Measurements from ENCODE around the gene SCN3A. TPM values are rescaled to one million over a fixed set of nuclear protein-coding genes. Genes with fewer than 3 reads are reported as not detected.

The SCN3A gene
- total and polyA plus RNA-seq, 4 donors = 0.06 to 2.3 (median 0.43) TPM

DNA sequence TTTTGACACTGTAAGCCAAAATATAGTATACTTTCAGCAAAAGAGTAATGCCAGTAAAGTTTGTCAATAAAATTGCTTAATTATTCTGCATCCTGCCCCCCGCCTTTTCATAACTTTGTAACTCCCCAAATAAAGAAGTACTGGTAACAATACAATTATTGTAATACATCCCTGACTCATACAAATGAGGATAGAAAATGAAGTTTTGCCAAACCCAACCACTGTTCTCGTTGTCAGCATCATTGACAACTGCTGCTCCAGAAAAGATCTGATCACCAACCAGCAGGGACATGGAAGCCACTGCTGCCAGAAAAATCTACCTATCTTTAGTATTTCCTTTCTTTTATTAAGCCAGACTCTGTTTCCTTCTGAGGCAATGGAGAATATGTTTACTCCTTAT lies 27.1 kb downstream of the SCN3A start:
- ATAC-seq (ENCODE audit: insufficient read depth, low FRiP score) (no peak), DNase-seq (no peak)
- Histone ChIP-seq H3K36me3 (ENCODE audit: control insufficient read depth in 4 of 4, insufficient read depth in 4 of 4, low read length in 4 of 4) (no peaks in the 10 kb centered on the region), H3K4me1 (ENCODE audit: control insufficient read depth in 5 of 5, insufficient read depth in 5 of 5, low read length in 5 of 5) (no peaks in the 10 kb centered on the region), H3K9ac (ENCODE audit: insufficient read depth in 1 of 2, low read length in 2 of 2) (no peak overlapping the region), H3K27me3 (ENCODE audit: control insufficient read depth in 3 of 3, insufficient read depth in 3 of 3, low read length in 2 of 3) (no peaks in the 10 kb centered on the region), H3K27ac (ENCODE audit: low read depth in 1 of 2, low read length in 1 of 2) (no peak overlapping the region), H3K4me3 (no peak overlapping the region), H3K9me3 (ENCODE audit: control insufficient read depth in 4 of 4, insufficient read depth in 3 of 4, low read length in 3 of 4) (no peaks in the 10 kb centered on the region)
- TF ChIP-seq, protein P1, sequence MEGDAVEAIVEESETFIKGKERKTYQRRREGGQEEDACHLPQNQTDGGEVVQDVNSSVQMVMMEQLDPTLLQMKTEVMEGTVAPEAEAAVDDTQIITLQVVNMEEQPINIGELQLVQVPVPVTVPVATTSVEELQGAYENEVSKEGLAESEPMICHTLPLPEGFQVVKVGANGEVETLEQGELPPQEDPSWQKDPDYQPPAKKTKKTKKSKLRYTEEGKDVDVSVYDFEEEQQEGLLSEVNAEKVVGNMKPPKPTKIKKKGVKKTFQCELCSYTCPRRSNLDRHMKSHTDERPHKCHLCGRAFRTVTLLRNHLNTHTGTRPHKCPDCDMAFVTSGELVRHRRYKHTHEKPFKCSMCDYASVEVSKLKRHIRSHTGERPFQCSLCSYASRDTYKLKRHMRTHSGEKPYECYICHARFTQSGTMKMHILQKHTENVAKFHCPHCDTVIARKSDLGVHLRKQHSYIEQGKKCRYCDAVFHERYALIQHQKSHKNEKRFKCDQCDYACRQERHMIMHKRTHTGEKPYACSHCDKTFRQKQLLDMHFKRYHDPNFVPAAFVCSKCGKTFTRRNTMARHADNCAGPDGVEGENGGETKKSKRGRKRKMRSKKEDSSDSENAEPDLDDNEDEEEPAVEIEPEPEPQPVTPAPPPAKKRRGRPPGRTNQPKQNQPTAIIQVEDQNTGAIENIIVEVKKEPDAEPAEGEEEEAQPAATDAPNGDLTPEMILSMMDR (IDR thresholded peaks at IDR 0.05; ENCODE audit: control extremely low read depth, extremely low read depth) = no peak
- WGBS, 2 donors = 86 to 87% methylated on average over 2 of the region's 2 CpGs

DNA sequence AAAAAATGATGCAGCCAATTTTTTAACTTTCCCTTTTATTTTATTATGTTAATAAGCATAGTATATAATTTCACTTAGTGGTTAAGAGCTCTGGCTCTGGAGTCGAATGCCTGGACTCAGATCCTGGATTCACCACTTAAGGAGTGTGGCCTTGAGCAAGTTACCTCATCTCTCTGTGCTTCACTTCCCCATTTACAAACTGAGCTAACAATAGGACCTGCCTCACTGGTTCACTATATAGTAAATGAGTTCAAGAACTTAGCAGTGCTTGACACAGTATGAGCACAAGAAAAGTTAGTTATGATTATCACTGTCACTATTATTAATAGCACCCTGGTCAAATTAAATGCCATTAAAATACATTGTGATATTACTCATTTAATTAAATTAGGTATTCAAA lies 30.6 kb downstream of the SCN3A start:
- Histone ChIP-seq H3K36me3 (ENCODE audit: control insufficient read depth in 4 of 4, insufficient read depth in 4 of 4, low read length in 4 of 4) (no peaks in the 10 kb centered on the region), H3K9ac (ENCODE audit: insufficient read depth in 1 of 2, low read length in 2 of 2) (no peak overlapping the region), H3K27me3 (ENCODE audit: control insufficient read depth in 3 of 3, insufficient read depth in 3 of 3, low read length in 2 of 3) (no peaks in the 10 kb centered on the region), H3K9me3 (ENCODE audit: control insufficient read depth in 4 of 4, insufficient read depth in 3 of 4, low read length in 3 of 4) (no peaks in the 10 kb centered on the region), H3K27ac (ENCODE audit: low read depth in 1 of 2, low read length in 1 of 2) (no peak overlapping the region), H3K4me1 (ENCODE audit: control insufficient read depth in 5 of 5, insufficient read depth in 5 of 5, low read length in 5 of 5) (no peaks in the 10 kb centered on the region), H3K4me3 (no peak overlapping the region)
- DNase-seq (no peak), ATAC-seq (ENCODE audit: insufficient read depth, low FRiP score) (no peak)
- TF ChIP-seq, protein P1 (IDR thresholded peaks at IDR 0.05; ENCODE audit: control extremely low read depth, extremely low read depth) = no peak
- 63 to 71% methylated on average over 1 of the region's 1 CpG for WGBS, 2 donors

DNA sequence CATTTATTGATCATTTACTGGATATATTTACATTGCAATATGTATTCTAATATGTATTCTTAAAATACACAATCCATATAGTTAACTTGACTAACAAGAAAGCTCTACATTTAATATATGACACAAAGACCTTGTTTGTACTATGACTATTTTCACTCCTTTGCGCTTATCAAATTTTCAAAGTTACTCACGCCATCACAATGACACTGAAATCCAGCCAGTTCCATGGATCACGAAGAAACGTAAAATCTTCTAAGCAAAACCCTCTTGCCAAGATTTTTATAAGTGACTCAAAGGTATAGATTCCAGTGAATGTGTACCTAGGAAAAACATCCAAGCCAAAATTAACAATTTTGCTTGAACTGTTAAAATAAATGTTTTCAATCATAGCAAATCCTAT lies 39.6 kb downstream of the SCN3A start:
- TF ChIP-seq, protein P1 (IDR thresholded peaks at IDR 0.05; ENCODE audit: control extremely low read depth, extremely low read depth) = no peak
- WGBS, 2 donors = 97% methylated on average over 4 of the region's 4 CpGs

DNA sequence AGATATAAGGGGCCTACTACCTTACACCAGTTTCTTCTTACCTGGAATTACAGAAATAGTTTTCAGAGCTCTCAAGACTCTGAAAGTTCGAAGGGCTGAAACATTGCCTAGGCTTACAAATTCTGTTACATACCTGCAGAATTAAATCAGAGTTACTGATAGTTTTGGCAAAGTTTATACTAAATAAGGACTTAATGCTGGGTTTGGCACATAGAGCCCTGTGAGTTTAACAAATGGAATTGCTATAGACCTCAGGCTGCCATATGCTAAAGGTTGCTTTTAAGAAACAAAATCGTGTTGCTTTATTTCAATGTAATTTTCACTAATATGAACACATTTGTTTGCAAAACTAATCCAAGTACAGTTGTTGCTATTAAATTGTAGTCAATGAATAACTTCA lies 40.1 kb downstream of the SCN3A start:
- 89 to 90% methylated on average over 2 of the region's 2 CpGs for WGBS, 2 donors
- no peak overlapping the region for H3K27ac ChIP-seq (ENCODE audit: low read depth in 1 of 2, low read length in 1 of 2)
- ATAC-seq (ENCODE audit: insufficient read depth, low FRiP score) = no peak
- H3K27me3 ChIP-seq (ENCODE audit: control insufficient read depth in 3 of 3, insufficient read depth in 3 of 3, low read length in 2 of 3) = no peaks in the 10 kb centered on the region
- no peaks in the 10 kb centered on the region for H3K4me1 ChIP-seq (ENCODE audit: control insufficient read depth in 5 of 5, insufficient read depth in 5 of 5, low read length in 5 of 5)
- H3K9ac ChIP-seq (ENCODE audit: insufficient read depth in 1 of 2, low read length in 2 of 2) = no peak overlapping the region
- DNase-seq = no peak
- no peaks in the 10 kb centered on the region for H3K36me3 ChIP-seq (ENCODE audit: control insufficient read depth in 4 of 4, insufficient read depth in 4 of 4, low read length in 4 of 4)
- no peak overlapping the region for H3K4me3 ChIP-seq
- TF ChIP-seq, protein P1 (IDR thresholded peaks at IDR 0.05; ENCODE audit: control extremely low read depth, extremely low read depth) = no peak
- H3K9me3 ChIP-seq (ENCODE audit: control insufficient read depth in 4 of 4, insufficient read depth in 3 of 4, low read length in 3 of 4) = no peaks in the 10 kb centered on the region

More for the DNA sequence above, 39.6 kb downstream of the SCN3A start:
- Histone ChIP-seq H3K4me1 (ENCODE audit: control insufficient read depth in 5 of 5, insufficient read depth in 5 of 5, low read length in 5 of 5) (no peaks in the 10 kb centered on the region), H3K27ac (ENCODE audit: low read depth in 1 of 2, low read length in 1 of 2) (no peak overlapping the region), H3K36me3 (ENCODE audit: control insufficient read depth in 4 of 4, insufficient read depth in 4 of 4, low read length in 4 of 4) (no peaks in the 10 kb centered on the region), H3K4me3 (no peak overlapping the region), H3K9ac (ENCODE audit: insufficient read depth in 1 of 2, low read length in 2 of 2) (no peak overlapping the region), H3K9me3 (ENCODE audit: control insufficient read depth in 4 of 4, insufficient read depth in 3 of 4, low read length in 3 of 4) (no peaks in the 10 kb centered on the region), H3K27me3 (ENCODE audit: control insufficient read depth in 3 of 3, insufficient read depth in 3 of 3, low read length in 2 of 3) (no peaks in the 10 kb centered on the region)
- DNase-seq (no peak), ATAC-seq (ENCODE audit: insufficient read depth, low FRiP score) (no peak)

Measured in lung (tissue), 12 donors.